NCI-H2196 treated with DMSO at 0.1 percent for 48 hours (cell line): ENCODE data around the gene ERC2.

Experiments used
- DNase-seq: peaks from one replicate; lab custom pipeline; 2025; ENCODE audit not compliant: unreplicated experiment; lab: John Stamatoyannopoulos, UW

The ERC2 gene

DNA sequence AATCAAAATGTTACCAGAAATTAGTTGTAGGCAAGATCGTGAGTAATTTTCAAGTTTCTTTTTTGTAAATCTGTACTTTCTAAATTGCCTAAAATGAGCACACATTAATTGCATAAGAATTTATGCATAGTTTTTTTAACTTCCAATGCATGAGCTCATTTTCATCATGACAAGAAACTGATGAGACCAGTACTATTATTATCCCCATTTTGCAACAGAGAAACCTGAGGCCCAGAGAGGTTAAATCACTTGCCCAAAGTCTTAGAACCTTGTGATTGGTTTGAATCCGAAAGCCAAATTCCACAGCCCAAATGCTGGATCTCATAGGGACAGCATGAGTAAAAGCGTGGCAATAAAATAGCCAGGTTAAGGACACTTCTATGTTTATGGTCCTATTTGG lies 274.7 kb downstream of the ERC2 start:
- DNase-seq = no peak

GRCh38 chr3:56192001-56192400 lies 276.3 kb downstream of the ERC2 start:
- no peak for DNase-seq

GRCh38 chr3:56190771-56191305 lies 277.4 kb downstream of the ERC2 start:
- DNase-seq = no peak

- DNase-seq = no peak
Measured at GRCh38 chr3:56190130-56190529, 278.1 kb downstream of the ERC2 start.

GRCh38 chr3:56189536-56189935 lies 278.7 kb downstream of the ERC2 start:
- DNase-seq = no peak

- DNase-seq = no peak
Measured at GRCh38 chr3:56188201-56188600, 280.1 kb downstream of the ERC2 start.

DNA sequence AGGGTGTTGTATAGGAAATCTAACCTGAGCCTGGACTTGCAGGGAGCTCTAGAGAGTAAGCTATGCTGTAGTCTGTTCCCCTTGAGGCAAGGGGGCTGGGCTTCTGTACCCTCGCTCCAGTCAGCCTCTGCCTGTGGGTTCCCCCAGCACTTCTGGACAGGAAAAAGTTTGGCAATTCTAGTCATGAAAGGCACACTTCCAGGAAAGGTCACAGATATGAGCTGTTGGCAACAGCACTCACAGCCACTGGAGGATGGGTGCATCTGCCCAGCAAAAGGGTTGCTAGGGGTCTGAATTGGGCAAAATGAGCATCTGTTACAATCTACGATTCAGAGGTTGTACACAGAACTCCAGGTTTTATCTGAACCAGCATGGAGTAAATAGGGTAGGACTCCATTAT lies 281.2 kb downstream of the ERC2 start:
- DNase-seq = no peak

DNA sequence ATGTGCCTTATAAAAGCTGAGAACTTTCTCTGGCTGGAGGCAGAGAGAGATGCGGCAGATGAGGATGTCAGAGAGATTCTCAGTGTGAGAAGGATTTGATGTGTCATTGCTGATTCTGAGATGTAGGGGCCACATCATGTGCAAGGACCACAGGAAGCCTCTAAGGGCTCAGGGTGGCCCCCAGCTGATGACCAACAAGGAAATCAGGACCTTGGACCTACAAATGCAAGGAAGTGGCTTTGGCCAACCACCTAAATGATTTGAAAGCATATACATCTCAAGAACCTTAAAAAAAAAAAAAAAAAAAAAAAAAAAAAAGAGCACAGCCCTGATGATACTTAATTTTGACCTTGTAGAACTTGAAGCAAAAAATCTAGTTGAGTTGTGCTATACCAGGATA lies 282.4 kb downstream of the ERC2 start:
- no peak for DNase-seq

GRCh38 chr3:56183529-56183928 lies 284.7 kb downstream of the ERC2 start:
- no peak for DNase-seq

- no peak for DNase-seq
Measured at GRCh38 chr3:56180433-56180832, 287.8 kb downstream of the ERC2 start.

- no peak for DNase-seq
Measured at GRCh38 chr3:56173601-56174000, 294.7 kb downstream of the ERC2 start.

DNA sequence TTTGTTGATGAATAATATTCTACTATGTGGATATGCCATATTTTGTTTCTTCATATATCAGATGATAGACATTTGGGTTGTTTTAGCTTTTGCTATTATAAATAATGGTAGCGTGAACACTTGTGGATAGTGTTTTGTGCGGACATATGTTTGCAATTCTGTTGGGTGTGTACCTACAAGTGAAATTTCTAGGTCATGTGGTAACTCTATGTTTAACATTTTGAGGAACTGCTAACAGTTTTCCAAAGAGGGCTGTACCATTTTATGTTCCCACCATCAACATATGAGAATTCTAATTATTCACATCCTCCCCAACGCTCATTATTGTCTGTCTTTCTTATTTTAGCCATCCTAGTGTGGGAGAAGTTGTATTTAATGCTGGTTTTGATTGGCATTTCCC lies 303.8 kb downstream of the ERC2 start:
- no peak for DNase-seq

- no peak for DNase-seq
Measured at GRCh38 chr3:56157693-56158362, 310.4 kb downstream of the ERC2 start.

DNA sequence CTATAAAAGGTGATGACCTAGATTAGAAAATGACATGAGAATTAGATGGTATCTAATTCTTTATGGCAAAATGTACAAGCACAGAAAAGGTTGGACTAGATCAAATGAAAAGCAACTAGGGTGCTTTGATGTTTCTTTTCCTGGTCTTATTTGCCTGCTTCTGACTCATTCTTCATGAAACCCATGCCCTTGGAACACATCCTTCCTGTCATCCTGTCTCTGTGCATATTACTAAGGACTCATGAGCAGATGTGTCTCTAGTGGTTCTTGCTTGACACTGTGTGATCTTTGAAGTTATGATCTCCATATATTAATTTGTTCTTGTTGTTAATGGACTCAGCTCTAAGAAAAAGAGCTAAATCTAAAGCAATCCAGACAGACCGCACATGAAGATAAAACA lies 314.0 kb downstream of the ERC2 start:
- no peak for DNase-seq

GRCh38 chr3:56147354-56147753 lies 320.9 kb downstream of the ERC2 start:
- DNase-seq = no peak

- DNase-seq = no peak
Measured at GRCh38 chr3:56145410-56145809, 322.9 kb downstream of the ERC2 start.

DNA sequence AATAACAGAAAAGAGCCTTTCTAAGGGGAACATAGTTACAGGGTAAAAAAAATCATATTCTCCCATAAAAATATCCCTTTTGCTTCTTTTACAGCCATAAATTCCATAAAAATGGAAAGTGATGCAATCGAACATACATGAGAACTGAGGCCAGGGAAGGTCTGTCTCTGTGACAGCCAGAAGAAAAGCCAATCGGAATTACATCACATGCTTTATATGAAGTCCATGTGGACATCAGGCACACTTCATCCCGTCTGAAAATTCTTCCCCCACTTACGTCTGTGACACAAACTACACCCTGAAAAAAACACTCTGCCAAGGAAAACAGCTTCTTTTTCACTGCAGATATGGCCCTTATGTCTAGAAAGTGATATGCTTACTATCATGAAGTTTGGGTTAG lies 323.5 kb downstream of the ERC2 start:
- DNase-seq = no peak

DNA sequence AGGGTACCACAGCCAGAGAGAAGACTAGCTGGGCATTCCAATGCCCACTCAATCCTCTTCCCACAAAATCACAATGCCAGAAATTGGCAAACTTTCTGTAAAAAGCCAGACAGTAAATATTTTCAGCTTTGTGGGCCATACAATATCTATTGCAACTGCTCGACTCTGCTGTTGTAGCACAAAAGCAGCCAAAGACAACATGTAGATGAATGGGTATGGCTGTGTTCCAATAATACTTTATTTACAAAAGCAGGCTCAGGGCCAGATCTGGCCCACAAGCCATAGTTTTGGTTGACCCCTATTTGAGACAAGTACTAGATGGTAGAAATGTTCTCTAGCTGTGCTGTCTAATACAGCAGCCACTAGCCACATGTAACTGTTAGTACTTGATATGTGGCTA lies 330.9 kb downstream of the ERC2 start:
- peak; percentile 42 for DNase-seq

- no peak for DNase-seq
Measured at GRCh38 chr3:56136514-56136913, 331.8 kb downstream of the ERC2 start.

GRCh38 chr3:56135941-56136340 lies 332.3 kb downstream of the ERC2 start:
- no peak for DNase-seq

DNA sequence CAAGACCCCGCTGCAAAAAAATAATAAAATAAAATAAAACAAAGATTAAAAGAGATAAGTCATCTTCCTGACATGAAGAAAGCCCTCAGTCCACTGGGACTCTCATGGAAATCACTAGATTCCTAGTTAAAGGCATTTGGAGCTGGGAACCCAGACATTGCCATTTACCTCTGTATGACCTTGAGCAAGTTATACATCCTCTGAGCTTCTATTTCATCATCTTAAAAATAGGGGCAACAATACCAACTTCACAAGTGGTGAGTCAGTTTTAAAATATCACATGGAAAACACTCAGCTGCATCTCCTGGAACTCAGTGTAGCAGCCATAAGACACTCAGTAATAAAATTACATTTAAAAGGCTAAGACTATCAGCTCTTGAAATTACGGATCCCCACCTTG lies 334.8 kb downstream of the ERC2 start:
- DNase-seq = no peak

GRCh38 chr3:56132762-56133161 lies 335.5 kb downstream of the ERC2 start:
- no peak for DNase-seq

DNA sequence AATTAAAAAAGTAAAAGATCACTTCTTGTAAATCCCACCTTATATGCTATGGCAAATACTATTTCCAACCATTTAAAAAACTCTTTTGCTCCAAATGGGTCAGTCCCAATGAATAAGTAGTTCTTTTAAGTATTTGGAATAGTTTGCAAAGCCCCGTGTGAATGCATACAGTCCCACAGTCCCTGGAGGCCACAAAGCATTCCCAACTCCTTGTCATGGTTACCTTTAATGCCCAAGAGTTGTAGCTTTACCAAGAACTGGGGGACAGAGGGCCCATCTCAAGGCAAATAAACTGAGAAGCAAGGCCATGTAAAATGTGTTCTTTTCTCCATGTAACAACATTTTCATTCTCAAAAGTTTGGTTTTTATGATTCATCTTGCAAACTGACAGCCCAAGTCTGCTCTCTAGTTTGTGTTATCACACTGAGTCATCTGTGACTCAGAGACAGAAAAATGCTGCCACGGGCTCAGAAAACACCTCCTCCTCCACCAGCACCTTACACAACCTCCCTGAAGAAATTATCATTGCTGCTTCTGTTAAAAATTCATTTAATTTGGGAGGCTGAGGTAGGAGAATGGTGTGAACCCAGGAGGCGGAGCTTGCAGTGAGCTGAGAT lies 336.2 kb downstream of the ERC2 start:
- DNase-seq = no peak
